GM21381 (cell line): ENCODE measurements around the gene SLC44A1.
A peak's percentile ranks its signal among the peaks of the same experiment; 100 is the strongest.

ENCODE experiments used
- ATAC-seq: cut with Tn5 transposase; IDR thresholded peaks from one replicate; pipeline ENCODE4 v1.9.1; 2021; ENCODE audit warnings: mild to moderate bottlenecking, moderate library complexity; ENCODE audit not compliant: unreplicated experiment

The SLC44A1 gene

DNA sequence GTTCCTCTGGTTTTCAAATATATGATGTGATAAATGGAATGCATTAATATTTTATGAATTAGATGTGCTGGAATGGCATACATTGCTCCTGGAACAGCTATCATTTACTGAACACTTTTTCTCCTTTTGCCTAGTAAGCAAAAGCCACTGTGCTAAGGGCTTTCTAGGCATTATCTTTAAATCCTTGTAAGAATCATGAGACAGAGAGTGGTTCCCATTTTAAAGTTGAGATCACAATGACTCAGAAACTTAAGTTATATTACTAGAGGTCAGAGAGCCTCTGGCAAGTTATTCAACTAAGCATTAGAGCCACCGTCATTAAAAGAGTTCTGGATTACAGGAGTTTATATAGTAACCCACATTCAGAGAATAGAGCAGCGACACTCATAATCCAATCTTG, 176.7 kb downstream of the SLC44A1 start:
- ATAC-seq: no peak

DNA sequence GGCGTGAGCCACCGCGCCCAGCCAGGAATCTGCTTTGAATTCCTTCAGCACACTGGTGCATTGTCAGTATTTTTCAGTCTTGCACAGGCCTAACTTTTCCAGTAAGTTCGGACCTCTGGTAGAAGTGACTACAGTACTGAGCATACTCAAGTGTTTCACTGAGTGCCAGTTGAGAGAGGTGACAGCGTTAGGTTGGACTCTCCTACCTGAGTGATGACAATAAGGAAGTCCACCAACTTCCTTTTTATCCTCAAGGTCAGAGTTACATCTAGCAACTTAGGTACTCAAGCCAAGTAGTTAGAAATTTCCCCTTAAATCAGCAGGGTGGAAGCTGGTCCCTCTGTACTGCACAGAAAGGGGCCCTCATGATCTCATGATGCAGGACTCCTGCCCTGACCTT, 177.4 kb downstream of the SLC44A1 start:
- ATAC-seq: no peak

DNA sequence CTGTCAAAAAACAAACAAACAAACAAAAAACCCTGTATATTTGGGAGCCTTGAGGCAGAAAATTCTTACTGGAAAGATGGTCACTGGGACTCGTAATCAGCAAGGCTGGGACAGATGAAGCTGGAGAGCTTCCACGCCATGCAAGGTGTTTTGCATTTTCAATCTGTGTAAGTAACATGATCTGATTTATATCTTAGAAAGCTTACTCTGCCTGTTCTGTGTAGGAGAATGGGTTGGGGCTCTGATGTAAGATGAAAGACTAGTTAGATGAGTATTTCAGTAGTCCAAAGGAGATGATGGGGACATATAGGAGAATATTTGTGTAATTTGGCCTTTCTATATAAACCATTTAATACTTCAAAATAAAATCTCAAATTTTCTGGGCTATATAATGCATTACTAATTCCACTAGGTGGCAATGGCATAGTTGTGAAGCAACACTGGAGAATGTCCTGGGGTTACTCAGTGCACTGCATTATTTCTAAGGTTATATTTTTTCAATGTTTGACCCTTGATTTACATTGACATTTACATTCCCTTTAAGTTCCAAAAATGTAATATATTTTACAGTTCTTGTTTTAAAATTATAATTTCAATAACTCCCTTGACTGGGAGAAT, 181.5 kb downstream of the SLC44A1 start:
- no peak for ATAC-seq

DNA sequence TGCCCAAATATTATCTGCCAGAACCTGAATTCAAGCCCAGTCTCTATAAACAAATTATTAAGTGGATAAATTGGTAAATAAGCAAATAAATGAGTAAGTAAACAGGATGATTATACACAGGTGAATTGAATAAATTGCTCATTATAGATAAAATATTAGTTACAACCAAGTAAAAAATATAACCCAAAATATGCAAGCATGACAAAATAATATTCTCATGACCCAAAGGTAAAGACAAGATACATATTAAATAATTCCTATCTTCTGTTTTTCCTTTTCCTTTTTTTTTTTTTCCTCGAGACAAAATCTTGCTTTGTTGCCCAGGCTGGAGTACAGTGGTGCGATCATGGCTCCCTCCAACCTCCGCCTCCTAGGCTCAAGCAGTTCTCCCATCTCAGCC, 182.2 kb downstream of the SLC44A1 start:
- no peak for ATAC-seq

DNA sequence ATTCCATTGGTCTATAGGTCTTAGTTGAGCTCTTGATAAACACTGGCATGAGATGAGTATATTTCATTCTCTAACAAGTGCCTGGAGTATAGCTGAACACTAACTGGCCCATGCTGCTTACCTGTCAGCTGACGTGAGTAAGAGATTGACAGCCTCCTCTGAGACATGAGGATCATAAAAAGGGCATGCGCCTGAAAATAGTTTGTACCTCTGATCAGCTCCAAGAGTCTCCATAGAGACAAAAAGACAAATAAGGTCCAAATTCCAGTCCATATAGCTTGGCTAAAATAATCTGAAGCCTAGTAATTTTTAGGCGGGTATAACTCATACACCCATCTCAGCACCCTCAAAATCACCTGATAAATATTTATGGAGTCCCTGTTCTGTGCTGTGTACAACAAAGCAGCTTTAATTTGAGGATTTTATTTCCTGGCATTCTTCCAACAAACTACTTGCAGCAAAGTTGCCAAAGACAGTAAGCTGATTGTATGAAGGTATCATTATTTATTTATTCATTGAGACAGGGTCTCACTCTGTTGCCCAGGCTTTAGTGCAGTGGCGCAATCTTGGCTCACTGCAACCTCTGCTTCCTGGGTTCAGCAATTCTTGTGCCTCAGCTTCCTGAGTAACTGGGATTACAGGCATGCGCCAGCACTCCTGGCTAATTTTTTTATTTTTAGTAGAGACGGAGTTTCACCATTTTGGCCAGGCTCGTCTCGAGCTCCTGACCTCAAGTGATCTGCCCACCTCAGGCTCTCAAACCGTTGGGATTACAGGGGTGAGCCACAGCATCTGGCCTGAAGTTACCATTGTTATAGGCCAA, 187.2 kb downstream of the SLC44A1 start:
- no peak for ATAC-seq

DNA sequence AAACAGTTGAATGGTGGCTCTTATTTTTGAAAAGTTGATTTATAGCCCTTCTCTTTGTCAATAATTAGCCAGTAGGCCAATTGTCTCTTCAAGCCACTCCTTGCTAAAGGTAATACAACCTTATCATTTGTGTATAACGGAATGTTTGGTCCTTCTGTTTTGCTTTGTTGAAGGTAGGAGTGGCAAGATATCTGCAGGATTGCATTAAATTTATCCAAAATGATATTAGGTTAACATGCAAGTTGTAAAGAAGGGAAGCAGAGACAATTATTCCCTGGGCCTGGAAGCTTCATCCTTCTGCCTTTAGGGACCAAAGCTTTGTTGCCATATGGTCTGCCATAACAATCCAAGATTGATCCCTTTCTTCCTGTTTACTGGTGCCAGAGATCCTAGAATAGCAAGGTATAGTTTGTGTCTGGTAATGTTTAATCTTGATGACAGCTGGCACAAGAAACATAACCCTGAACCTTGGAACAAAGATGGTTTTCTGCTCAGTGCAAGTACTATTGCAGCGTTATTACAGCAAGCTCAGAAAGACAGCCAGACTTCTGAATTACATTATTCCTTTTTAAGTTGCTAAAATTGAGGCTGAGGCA, 187.9 kb downstream of the SLC44A1 start:
- no peak for ATAC-seq

DNA sequence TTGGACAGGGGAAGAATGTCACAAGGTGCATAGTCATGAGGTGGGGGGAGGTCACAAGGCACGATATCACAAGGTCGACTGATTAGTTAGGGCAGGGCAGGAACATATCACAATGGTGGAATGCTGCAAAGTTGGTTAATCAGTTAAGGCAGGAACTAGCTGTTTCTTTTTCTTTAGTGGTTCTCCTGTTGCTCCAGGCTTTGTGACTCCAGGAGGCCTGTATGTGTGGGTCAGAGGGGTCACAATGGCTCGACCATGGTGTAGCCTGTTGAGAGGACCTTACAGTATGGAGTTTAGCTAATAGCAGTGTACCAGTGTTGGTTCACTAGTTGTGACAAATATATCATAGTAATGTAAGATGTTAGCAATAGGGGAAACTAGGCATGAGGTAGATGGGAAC, 191.0 kb downstream of the SLC44A1 start:
- no peak for ATAC-seq

DNA sequence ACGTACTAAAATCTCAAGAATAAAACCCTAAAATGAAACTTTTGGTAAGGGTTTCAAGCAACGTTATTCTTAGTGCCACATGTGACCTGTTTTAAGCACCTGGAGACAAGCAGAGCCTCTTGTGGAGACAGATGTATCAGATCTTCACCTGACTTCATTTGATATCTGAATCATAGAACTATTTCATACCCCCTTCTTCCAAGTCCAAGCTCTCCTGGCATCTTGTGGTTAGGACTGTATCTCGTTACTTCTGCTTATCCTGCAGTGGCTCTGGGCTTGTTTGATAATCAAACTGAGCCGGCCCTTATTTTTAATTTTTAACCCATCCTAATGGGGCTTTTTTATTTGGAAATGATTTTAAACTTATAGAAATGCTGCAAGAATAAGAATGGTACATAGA, 192.3 kb downstream of the SLC44A1 start:
- ATAC-seq: no peak

DNA sequence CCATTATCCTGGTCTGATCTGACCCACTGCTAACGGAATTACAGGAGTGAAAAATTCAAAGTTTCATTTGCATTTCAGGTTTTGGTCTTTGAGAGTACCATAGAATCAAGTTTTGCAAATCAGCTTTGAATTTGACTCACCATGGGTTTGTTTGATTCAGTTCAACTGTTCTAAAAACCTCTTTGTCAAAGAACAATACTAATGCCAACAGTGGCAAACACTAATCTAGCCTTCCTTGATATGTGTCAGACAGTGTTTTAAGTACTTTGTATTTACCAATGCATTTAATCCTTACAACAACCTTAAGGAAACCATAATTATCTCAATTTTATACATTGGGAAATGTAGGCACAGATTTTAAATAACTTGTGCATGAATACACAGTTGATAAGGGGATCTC, 193.3 kb downstream of the SLC44A1 start:
- ATAC-seq: no peak

DNA sequence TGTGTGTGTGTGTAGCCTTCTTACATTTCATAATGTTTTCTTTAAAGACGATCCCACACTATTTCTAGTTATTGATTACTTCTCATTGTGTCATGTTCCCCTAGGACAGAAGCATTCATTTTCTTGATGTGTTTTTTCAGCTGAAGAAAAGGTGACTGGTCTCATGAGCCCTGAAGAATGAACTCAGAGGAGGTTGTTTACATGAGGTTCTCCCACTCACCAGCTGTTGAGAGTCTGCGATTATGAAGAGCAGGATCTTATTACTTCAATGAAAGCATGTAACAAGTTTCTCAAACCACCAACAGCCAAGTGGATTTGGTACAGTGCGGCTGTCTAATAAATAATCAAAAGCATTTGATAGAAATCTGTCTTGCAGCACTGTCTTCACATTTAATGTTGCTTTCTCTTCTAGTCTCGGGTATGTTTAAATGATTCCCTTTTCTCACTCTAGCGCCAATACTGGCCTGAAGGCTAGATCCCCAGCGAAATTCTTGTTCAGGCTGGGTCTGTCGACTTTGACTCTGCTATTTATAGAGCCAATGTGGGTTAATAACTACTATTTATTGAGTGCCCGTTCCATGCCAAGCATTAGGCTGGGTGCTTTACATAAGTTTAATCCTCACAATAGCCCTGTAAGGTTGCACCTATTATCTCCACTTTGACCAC, 193.8 kb downstream of the SLC44A1 start:
- ATAC-seq: no peak

DNA sequence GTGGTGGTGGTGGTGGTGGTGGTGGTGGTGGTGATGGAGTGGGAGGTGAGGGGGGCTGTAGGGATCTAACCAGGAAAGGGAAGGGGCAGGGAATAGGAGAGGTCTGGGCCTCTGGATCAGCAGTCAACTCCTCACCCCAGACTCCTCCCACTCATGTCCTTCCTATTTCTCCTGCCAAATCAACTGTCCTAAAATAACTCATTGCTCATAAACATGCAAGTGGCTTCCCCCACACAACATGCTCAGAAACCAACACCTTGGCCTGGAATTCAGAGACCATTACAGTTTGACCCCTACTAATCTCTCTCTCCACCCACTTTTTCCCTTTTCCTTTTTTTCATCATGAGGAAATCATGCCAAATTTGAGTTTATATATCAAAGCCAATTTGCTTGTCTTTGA, 195.0 kb downstream of the SLC44A1 start:
- ATAC-seq: no peak

DNA sequence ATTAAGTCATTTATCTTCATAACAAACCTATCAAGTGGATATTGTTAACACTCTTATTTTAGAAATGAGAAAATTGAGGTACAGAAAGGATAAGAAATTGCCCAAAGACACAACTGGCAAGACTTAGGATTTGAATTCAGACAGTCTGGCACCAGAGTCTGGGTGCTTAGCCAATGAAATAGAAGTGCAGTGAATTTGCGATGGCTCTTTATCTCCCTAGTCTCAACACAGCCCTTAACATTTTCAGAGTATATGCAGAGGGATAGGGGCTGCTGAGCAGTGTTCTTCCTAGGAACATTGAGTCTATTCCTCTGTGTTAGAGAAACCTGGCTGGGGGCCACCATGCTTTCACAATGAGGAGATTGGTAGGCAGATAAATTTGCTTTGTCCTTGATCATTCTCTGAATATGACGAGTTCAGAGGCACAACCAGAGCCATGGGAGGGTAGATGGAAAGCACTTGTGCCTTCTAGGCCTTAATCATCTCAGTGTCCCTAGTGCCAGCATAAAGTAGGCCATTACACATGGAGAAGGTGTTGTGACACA, 197.2 kb downstream of the SLC44A1 start:
- ATAC-seq: no peak

DNA sequence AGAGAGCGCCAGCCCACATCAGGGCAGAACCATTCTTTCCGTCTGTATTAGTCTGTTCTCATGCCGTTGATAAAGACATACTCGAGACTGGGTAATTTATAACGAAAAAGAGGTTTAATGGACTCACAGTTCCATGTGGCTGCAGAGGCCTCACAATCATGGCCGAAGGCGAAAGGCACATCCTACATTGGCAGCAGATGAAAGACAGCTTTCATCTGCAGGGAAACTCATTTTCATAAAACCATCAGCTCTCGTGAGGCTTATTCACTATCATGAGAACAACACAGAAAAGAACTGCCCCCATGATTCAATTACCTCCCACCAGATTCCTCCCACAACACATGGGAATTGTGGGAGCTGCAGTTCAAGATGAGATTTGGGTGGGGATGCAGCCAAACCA, 198.7 kb downstream of the SLC44A1 start:
- no peak for ATAC-seq

DNA sequence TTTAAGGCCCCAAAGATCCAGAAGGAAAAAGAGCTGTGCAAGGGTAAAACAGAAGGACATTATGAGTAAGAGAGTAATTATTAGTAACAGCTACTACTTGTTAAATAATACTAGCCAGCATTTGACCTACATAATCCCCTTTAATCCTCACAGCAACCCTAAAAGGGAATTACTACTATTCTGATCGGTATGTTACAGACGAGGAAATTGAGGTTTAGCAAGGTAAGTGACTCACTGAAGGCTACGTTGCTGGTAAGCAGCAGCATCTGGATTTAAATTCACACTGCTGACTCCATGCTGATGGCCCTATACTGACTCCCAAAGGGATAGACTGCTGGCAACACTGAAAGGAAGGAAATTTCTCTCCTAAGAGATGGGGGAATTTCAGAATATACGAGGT, 199.7 kb downstream of the SLC44A1 start:
- ATAC-seq: no peak

DNA sequence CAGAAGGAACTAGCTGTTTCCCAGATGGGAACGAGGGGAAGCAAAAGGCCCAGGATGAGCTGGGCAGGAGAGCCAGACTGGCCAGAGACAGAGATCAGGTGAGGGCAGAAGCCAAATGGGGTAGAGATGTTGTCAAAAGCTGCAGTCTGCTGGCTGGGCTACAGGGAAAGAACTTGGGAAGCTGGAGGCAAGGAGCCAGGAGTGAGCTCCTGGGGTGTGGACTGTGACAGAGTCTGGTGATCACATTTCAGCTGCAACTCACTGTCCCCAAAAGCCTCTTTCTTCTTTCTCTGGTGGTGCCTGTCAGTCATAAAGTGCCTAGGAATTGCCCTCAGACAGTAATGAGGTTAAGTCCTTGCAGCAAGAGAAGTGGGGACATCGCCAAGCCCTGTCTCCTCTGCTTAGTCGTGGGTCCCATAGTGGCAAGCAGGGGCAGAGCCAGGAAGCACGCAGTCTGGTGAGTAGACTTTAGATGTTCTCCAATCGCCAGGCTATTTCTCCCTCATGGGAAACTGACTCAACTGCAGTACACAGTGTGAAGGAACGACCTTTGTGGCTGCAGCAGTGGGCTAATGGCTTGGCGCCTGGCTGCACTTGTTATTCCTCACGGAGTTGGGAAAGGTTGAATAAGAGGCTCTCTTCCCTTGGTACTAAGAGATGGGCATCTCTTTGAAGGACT, 200.9 kb downstream of the SLC44A1 start:
- no peak for ATAC-seq

DNA sequence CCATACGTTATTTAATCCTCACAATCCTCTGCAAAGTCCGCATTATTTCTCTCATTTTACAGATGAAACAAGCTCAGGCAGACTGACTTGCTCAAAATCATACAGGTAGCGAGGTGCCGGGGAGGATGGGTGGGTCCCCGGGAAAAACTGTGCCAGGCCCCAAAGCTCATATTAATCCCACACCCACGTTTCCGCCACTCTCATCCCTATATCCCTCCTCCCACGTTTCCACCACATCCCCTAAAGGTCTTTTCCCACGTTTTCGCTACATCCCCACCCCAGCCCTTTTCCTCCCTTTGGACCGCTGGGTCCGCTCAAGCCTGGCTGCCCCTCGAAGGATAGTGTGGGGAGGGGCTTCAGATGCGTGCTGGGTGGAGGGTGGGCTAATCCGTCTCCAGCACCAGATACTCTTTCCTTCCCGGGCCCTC, 202.9 kb downstream of the SLC44A1 start:
- ATAC-seq: no peak

DNA sequence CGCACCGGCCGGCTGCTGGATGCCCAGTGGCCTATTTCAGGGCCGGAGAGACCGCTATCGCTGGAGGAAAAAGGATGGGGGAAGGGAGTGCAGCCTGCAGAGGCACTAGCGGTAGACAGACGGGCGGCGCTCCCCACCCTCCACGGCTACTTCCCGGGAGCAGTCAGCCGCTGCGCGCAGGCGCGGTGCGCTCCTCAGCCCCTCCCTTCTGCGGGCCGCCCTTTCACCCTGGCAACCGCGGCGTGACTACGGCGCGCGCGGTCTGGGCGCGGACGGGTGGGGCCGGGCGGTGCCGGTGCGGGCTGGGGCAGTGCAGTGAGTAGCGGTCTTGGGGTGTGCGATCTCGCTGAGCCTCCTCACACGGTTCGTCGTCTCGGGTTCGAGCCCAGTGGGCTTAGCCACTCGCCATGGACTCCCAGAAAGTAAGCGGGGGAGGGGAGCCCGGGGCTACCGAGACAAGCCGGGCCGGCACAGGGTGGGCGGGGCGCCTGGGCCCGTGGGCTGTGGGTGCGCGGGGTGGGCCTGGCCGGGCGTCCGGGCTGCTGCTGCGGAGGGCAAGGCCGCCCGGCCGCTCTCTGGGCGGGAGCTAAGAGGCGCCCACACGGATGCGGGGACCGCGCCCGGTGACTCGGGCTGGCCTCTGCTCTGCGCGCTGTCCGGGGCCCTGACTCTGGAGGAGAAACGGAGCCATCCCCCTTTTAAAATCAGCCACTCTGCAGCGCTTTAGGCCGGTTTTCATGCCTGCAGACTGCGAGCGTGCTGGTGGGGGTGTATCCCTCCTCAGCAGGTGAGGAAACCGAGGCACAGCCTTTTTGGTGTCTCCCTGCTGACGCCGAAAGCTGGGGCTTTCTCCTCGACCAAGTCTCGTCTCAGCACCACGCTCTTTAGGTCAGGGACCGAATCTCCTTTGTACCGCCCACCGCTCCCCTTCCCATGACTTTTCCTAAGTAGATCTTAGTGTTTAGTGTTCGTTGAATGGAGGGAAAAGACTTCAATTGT, 203.7 kb downstream of the SLC44A1 start, which contains the start of gene FSD1L:
TSS of gene FSD1L (plus strand) at position 221 of the 999 bp plus-strand sequence. CDS start at position 408, 187 bp downstream.
- peak; percentile 94 for ATAC-seq

DNA sequence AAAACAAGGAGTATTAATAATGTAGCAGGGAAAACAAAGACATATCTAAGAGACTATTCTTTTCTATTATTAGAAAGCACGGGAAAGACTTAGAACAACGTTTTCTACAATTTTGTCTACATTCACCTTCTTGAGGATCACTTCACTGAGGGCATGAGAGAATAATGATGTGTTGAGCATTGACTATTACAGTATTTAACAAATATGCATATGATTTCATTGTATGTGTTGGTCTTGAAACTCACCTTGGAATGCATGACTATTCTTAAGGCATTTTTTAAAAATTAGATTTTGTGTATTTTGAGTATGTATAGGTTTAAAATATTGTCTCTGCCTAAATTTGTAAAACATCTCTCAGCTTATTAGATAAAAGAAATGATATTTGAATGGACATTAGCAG, 204.6 kb downstream of the SLC44A1 start:
- no peak for ATAC-seq

DNA sequence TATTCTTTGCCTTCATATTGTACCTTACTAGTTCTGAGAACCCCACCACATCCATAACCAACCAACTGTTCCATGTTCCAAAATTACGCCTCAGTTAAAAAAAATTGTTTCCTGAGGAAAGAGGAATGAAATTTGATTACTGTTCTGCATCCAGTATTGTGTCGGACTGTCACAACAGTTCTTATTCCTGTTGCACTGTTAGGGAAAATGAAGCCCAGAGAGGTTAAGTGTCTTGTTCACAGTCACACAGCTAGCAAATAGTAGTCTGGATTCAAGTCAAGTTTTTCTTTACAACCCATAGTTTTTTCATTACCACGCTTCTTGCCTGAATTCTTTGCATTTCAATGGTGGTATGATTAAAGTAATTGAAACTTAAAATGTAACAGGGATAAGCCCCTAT, 207.7 kb downstream of the SLC44A1 start:
- ATAC-seq: no peak
